OCI-LY7 (cell line): Measurements from ENCODE around the gene OR2Z1. TPM values are rescaled to one million over a fixed set of nuclear protein-coding genes. Genes with fewer than 3 reads are reported as not detected.

Source experiments
- BruUV-seq: library from RNA; stranded (reverse); fragments of 400-500 nt; replicated peaks from 2 replicates; lab custom pipeline; 2021; lab: Mats Ljungman, UMichigan
- CTCF ChIA-PET: fragments of 300-600 bp; sonication (Branson Sonifier 250); formaldehyde crosslinking; loops from one replicate; lab custom pipeline; 2022; ENCODE audit warnings: antibody characterized with exemption; ENCODE audit not compliant: unreplicated experiment; lab: Charles Lee
- POLR2A ChIA-PET: fragments of 300-600 bp; sonication (Branson Sonifier 250); formaldehyde crosslinking; loops from one replicate; lab custom pipeline; 2022; ENCODE audit warnings: antibody characterized with exemption; lab: Charles Lee
- DNase-seq: peaks from one replicate; pipeline ENCODE4 v3.0.0-alpha.2; 2015; ENCODE audit warnings: low spot score
- H2AFZ ChIP-seq: fragments of 200-600 bp; sonication (generic), shearing (Covaris generic); 2 replicates; pipeline ENCODE4 v1.6.1; 2014; ENCODE audit warnings: mild to moderate bottlenecking, antibody characterized with exemption, low read length, moderate library complexity
- H3K27ac ChIP-seq: fragments of 200-600 bp; sonication (generic); 2 replicates; pipeline ENCODE4 v1.5.1; 2014; ENCODE audit warnings: mixed run types, low read depth, mild to moderate bottlenecking, moderate library complexity, low read length, inconsistent platforms; ENCODE audit not compliant: poor library complexity, severe bottlenecking
- H3K36me3 ChIP-seq: fragments of 200-600 bp; sonication (generic); 2 replicates; pipeline ENCODE4 v1.6.1; 2014; ENCODE audit warnings: mild to moderate bottlenecking, antibody characterized with exemption, low read length, moderate library complexity, mixed read lengths; ENCODE audit not compliant: insufficient read depth
- H3K4me1 ChIP-seq: fragments of 200-600 bp; sonication (generic); 2 replicates; pipeline ENCODE4 v1.5.1; 2014; ENCODE audit warnings: mild to moderate bottlenecking, low read length; ENCODE audit not compliant: insufficient read depth, poor library complexity, severe bottlenecking
- H3K4me2 ChIP-seq: fragments of 200-600 bp; sonication (generic); 2 replicates; pipeline ENCODE4 v1.6.1; 2014; ENCODE audit warnings: mild to moderate bottlenecking, low read length
- H3K4me3 ChIP-seq: fragments of 200-600 bp; sonication (generic); 2 replicates; pipeline ENCODE4 v1.5.1; 2014; ENCODE audit warnings: mild to moderate bottlenecking, low read depth, low read length; ENCODE audit not compliant: poor library complexity, severe bottlenecking
- H3K79me2 ChIP-seq: fragments of 200-600 bp; sonication (generic); 2 replicates; pipeline ENCODE4 v1.6.1; 2016; ENCODE audit warnings: low read depth, mild to moderate bottlenecking, low read length, moderate library complexity, mixed read lengths; ENCODE audit not compliant: insufficient read depth
- H3K9me2 ChIP-seq: fragments of 200-600 bp; sonication (generic); 2 replicates; pipeline ENCODE4 v1.6.1; 2016; ENCODE audit warnings: mild to moderate bottlenecking, low read length, mixed read lengths; ENCODE audit not compliant: insufficient read depth
- H3K9me3 ChIP-seq: fragments of 200-600 bp; sonication (generic); 2 replicates; pipeline ENCODE4 v1.6.1; 2014; ENCODE audit warnings: mild to moderate bottlenecking, mixed run types, low read length, mixed read lengths
- H4K20me1 ChIP-seq: fragments of 200-600 bp; sonication (generic); 2 replicates; pipeline ENCODE4 v1.6.1; 2014; ENCODE audit warnings: mild to moderate bottlenecking, antibody characterized with exemption, low read length, moderate library complexity, mixed read lengths; ENCODE audit not compliant: insufficient read depth
- CTCF ChIP-seq: fragments of 200-600 bp; sonication (generic); conservative IDR thresholded peaks from 2 replicates; pipeline ENCODE4 v1.5.1; 2014; ENCODE audit warnings: mild to moderate bottlenecking, antibody characterized with exemption, low read length, moderate library complexity, mixed read lengths
- EZH2phosphoT487 ChIP-seq: fragments of 200-600 bp; sonication (generic); IDR thresholded peaks from 2 replicates; pipeline ENCODE4 v1.6.1; 2018; ENCODE audit warnings: low read depth, borderline replicate concordance, mild to moderate bottlenecking, mixed run types, antibody characterized with exemption, low read length, moderate library complexity, mixed read lengths
- intact Hi-C: fragments of 100-400 bp; cut with micrococcal nuclease; formaldehyde crosslinking; loops from one replicate; pipeline ENCODE4 v1.10.0; 2022; ENCODE audit not compliant: unreplicated experiment
- total RNA-seq, 2 experiments: library from RNA; depleted of rRNA in 1 of 2; stranded (reverse); fragments of >200 nt in 1 of 2; shearing (Covaris generic) in 1 of 2; gene quantifications; 2 replicates each; pipeline ENCODE4 v1.2.3, GENCODE V29; 2014 to 2022

OR2Z1 gene
- total RNA-seq, 2 experiments from 2014 or later: not detected

- no TSS peak for BruUV-seq
- TF ChIP-seq EZH2phosphoT487 (no peak), CTCF (no peak)
- H4K20me1 ChIP-seq: no peaks in the 10 kb centered on the region
- no peak overlapping the region for H3K4me3 ChIP-seq
- intact Hi-C loops: no loop called here
- H3K9me3 ChIP-seq: no peaks in the 10 kb centered on the region
- no peaks in the 10 kb centered on the region for H3K36me3 ChIP-seq
- ChIA-PET CTCF (no interaction called here), POLR2A (no interaction called here)
- no peak overlapping the region for H2AFZ ChIP-seq
- no peaks in the 10 kb centered on the region for H3K4me1 ChIP-seq
- no peak overlapping the region for H3K27ac ChIP-seq
- DNase-seq: no peak
- no peak overlapping the region for H3K4me2 ChIP-seq
- H3K9me2 ChIP-seq: no peaks in the 10 kb centered on the region
- H3K79me2 ChIP-seq: no peaks in the 10 kb centered on the region
Measured at GRCh38 chr19:8722032-8722431, 598 bp downstream of the OR2Z1 start.

- Histone ChIP-seq H2AFZ (no peak overlapping the region), H3K9me2 (no peaks in the 10 kb centered on the region), H3K27ac (no peak overlapping the region), H3K4me1 (no peaks in the 10 kb centered on the region), H3K4me3 (no peak overlapping the region), H4K20me1 (no peaks in the 10 kb centered on the region), H3K79me2 (no peaks in the 10 kb centered on the region), H3K4me2 (no peak overlapping the region), H3K36me3 (no peaks in the 10 kb centered on the region), H3K9me3 (no peaks in the 10 kb centered on the region)
- BruUV-seq: no TSS peak
- POLR2A ChIA-PET: interaction anchor here (0.6 kb wide), 1 partner anchor 553 kb away, joined by 4 read pairs; no protein-coding TSS in a partner anchor
- CTCF ChIA-PET: no interaction called here
- intact Hi-C loops: no loop called here
- DNase-seq: no peak
- TF ChIP-seq EZH2phosphoT487 (no peak), CTCF (no peak)
Measured at GRCh38 chr19:8724276-8724675, 2.8 kb downstream of the OR2Z1 start.

- Histone ChIP-seq H3K79me2 (no peaks in the 10 kb centered on the region), H3K9me2 (no peaks in the 10 kb centered on the region), H3K4me2 (no peak overlapping the region), H3K27ac (no peak overlapping the region), H3K36me3 (no peaks in the 10 kb centered on the region), H2AFZ (no peak overlapping the region), H3K4me3 (no peak overlapping the region), H3K9me3 (no peaks in the 10 kb centered on the region), H4K20me1 (no peaks in the 10 kb centered on the region), H3K4me1 (no peaks in the 10 kb centered on the region)
- no TSS peak for BruUV-seq
- ChIA-PET POLR2A (no interaction called here), CTCF (no interaction called here)
- intact Hi-C loops: no loop called here
- TF ChIP-seq CTCF: no peak
- no peak for TF ChIP-seq EZH2phosphoT487
- DNase-seq: no peak
Measured at GRCh38 chr19:8731428-8732169, 10.2 kb downstream of the OR2Z1 start.
